HEK293 (cell line): ENCODE measurements around the gene LCE3B.

Experiments used
- CTCF ChIA-PET: fragments of 350-600 bp; formaldehyde crosslinking; extraction: SDS; loops from one replicate; lab custom pipeline; 2021; ENCODE audit warnings: antibody characterized with exemption; lab: Yijun Ruan, JAX
- POLR2A ChIA-PET: fragments of 300-600 bp; formaldehyde crosslinking; extraction: SDS; loops from one replicate; lab custom pipeline; 2020; ENCODE audit warnings: antibody characterized with exemption, inconsistent platforms; lab: Yijun Ruan, JAX
- H3K27ac ChIP-seq: fragments of 200-500 bp; sonication (Bioruptor generic); 2 replicates; pipeline ENCODE4 v1.5.1; 2014; ENCODE audit warnings: low read depth, low read length, control low read depth, inconsistent platforms; ENCODE audit errors: extremely low read depth
- H3K36me3 ChIP-seq, 2 experiments: fragments of 200-500 bp in 1 of 2; sonication (Bioruptor generic) in 1 of 2; 1 replicate in 1 of 2; 2 replicates in 1 of 2; pipeline ENCODE4 v1.5.1; 2014 to 2017; ENCODE audit warnings: inconsistent platforms in 2 of 2, low read length in 2 of 2; ENCODE audit not compliant: control insufficient read depth in 2 of 2, insufficient read depth in 1 of 2
- H3K4me1 ChIP-seq: fragments of 200-500 bp; sonication (Bioruptor generic); 2 replicates; pipeline ENCODE4 v1.5.1; 2014; ENCODE audit warnings: mild to moderate bottlenecking, low read length, inconsistent platforms; ENCODE audit not compliant: control insufficient read depth, insufficient read depth
- H3K4me3 ChIP-seq: 2 replicates; pipeline ENCODE4 v1.5.1; 2011; ENCODE audit warnings: low read depth, mild to moderate bottlenecking, control low read depth, low read length, moderate library complexity
- H3K9me3 ChIP-seq: fragments of 200-500 bp; sonication (Bioruptor generic); 2 replicates; pipeline ENCODE4 v1.5.1; 2014; ENCODE audit warnings: low read depth, low read length, inconsistent platforms; ENCODE audit not compliant: control insufficient read depth, insufficient read depth
- REST ChIP-seq: fragments of 450-650 bp; formaldehyde crosslinking; IDR thresholded peaks from 2 replicates; pipeline ENCODE4 v1.5.1; 2016; ENCODE audit warnings: missing biosample characterization, missing genetic modification characterization
- SCRT1 ChIP-seq: fragments of 450-650 bp; formaldehyde crosslinking; IDR thresholded peaks from 2 replicates; pipeline ENCODE4 v1.5.1; 2016; ENCODE audit warnings: missing biosample characterization, missing genetic modification characterization, borderline replicate concordance
- ZBTB6 ChIP-seq: fragments of 450-650 bp; formaldehyde crosslinking; IDR thresholded peaks from 2 replicates; pipeline ENCODE4 v1.5.1; 2017; ENCODE audit warnings: missing biosample characterization, missing genetic modification characterization
- ZNF16 ChIP-seq: fragments of 450-650 bp; formaldehyde crosslinking; IDR thresholded peaks from 2 replicates; pipeline ENCODE4 v1.5.1; 2016; ENCODE audit warnings: low read depth, missing biosample characterization, missing genetic modification characterization
- ZNF221 ChIP-seq: fragments of 450-650 bp; formaldehyde crosslinking; IDR thresholded peaks from 2 replicates; pipeline ENCODE4 v1.5.1; 2017; ENCODE audit warnings: missing biosample characterization, missing genetic modification characterization, borderline replicate concordance
- ZNF274 ChIP-seq, 2 experiments: fragments of 200-500 bp in 1 of 2; fragments of 450-650 bp in 1 of 2; sonication (Bioruptor generic) in 1 of 2; formaldehyde crosslinking in 1 of 2; IDR thresholded peaks; 2 replicates each; pipeline versions ENCODE4 v1.5.1 to v1.6.1; 2014 to 2016; ENCODE audit warnings: borderline replicate concordance in 1 of 2, inconsistent platforms in 1 of 2, low read length in 1 of 2, missing biosample characterization in 1 of 2, missing genetic modification characterization in 1 of 2
- ZNF426 ChIP-seq: fragments of 450-650 bp; formaldehyde crosslinking; IDR thresholded peaks from 2 replicates; pipeline ENCODE4 v1.5.1; 2017; ENCODE audit warnings: missing biosample characterization, missing genetic modification characterization, mild to moderate bottlenecking, inconsistent platforms, moderate library complexity
- ZNF473 ChIP-seq: fragments of 450-650 bp; formaldehyde crosslinking; IDR thresholded peaks from 2 replicates; pipeline ENCODE4 v1.5.1; 2017; ENCODE audit warnings: missing biosample characterization, missing genetic modification characterization
- ZNF629 ChIP-seq: fragments of 450-650 bp; formaldehyde crosslinking; IDR thresholded peaks from 2 replicates; pipeline ENCODE4 v1.5.1; 2017; ENCODE audit warnings: missing biosample characterization, missing genetic modification characterization
- ZNF654 ChIP-seq: fragments of 450-650 bp; formaldehyde crosslinking; IDR thresholded peaks from 2 replicates; pipeline ENCODE4 v1.5.1; 2016; ENCODE audit warnings: low read depth, missing biosample characterization, missing genetic modification characterization
- ZNF660 ChIP-seq: fragments of 450-650 bp; IDR thresholded peaks from 2 replicates; pipeline ENCODE4 v1.5.1; 2018; ENCODE audit warnings: missing biosample characterization, mild to moderate bottlenecking, missing genetic modification characterization
- ZNF701 ChIP-seq: fragments of 450-650 bp; formaldehyde crosslinking; IDR thresholded peaks from 2 replicates; pipeline ENCODE4 v1.5.1; 2016; ENCODE audit warnings: missing biosample characterization, missing genetic modification characterization
- TF ChIP-seq, protein P1 (sequence below): sonication (generic); formaldehyde crosslinking; IDR thresholded peaks from 2 replicates; pipeline ENCODE4 v1.8.1; 2022; ENCODE audit warnings: mild to moderate bottlenecking, moderate library complexity, missing genetic modification reagents
- TF ChIP-seq, protein P2 (sequence below): fragments of 450-650 bp; formaldehyde crosslinking; conservative IDR thresholded peaks from 2 replicates; pipeline ENCODE4 v1.5.1; 2016; ENCODE audit warnings: low read depth, missing biosample characterization, missing genetic modification characterization
- TF ChIP-seq, protein P3 (sequence below): fragments of 450-650 bp; formaldehyde crosslinking; IDR thresholded peaks from 2 replicates; pipeline ENCODE4 v1.5.1; 2016; ENCODE audit warnings: missing biosample characterization, missing genetic modification characterization
- TF ChIP-seq, protein P4 (sequence below): fragments of 450-650 bp; formaldehyde crosslinking; IDR thresholded peaks from 2 replicates; pipeline ENCODE4 v1.5.1; 2016; ENCODE audit warnings: missing biosample characterization, missing genetic modification characterization, low read depth

Gene LCE3B

DNA sequence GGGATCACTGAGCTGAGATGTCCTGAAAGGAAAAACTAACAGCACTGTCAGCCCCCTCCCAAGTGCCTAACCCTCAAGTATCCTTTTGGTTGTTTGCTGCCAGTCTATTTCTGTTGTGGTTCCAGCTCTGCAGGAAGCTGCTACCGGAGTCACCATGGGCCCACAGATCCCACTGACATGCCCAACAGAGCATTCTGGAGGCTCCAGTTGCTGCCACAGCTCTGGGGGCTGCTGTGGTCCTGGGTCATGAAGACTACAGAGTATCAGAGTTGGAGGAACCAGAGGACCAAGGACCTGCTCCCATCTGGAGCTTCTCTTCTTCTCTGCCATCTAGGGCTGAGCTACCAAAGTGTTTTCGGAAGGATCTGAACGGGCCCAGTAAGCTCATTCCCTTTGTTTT is 8.4 kb downstream of the LCE3B start:
- CTCF ChIA-PET = interaction anchor here (0.6 to 1.3 kb wide), 4 partner anchors 19 to 88 kb away, joined by 3 to 8 read pairs (median 4); no protein-coding TSS in a partner anchor
- H3K27ac ChIP-seq = no peak overlapping the region
- no peak overlapping the region for H3K4me3 ChIP-seq
- TF ChIP-seq SCRT1 (no peak), ZNF473 (tag by site-specific recombination) (no peak), REST (tag by site-specific recombination) (no peak), ZBTB6 (no peak), ZNF16 (tag by site-specific recombination) (no peak), ZNF221 (tag by site-specific recombination) (no peak), ZNF660 (tag by site-specific recombination) (no peak), ZNF426 (no peak), ZNF629 (tag by site-specific recombination) (no peak), ZNF701 (tag by site-specific recombination) (no peak), ZNF274 (IDR thresholded peaks at IDR 0.05; ENCODE audit: low read length) (no peak), ZNF274 (tag by site-specific recombination; IDR thresholded peaks at IDR 0.05; ENCODE audit: borderline replicate concordance) (no peak), ZNF654 (tag by site-specific recombination) (no peak)
- TF ChIP-seq, protein P1, sequence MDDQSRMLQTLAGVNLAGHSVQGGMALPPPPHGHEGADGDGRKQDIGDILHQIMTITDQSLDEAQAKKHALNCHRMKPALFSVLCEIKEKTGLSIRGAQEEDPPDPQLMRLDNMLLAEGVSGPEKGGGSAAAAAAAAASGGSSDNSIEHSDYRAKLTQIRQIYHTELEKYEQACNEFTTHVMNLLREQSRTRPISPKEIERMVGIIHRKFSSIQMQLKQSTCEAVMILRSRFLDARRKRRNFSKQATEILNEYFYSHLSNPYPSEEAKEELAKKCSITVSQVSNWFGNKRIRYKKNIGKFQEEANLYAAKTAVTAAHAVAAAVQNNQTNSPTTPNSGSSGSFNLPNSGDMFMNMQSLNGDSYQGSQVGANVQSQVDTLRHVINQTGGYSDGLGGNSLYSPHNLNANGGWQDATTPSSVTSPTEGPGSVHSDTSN (CRISPR knock-in tag) = no peak
- TF ChIP-seq, protein P2, sequence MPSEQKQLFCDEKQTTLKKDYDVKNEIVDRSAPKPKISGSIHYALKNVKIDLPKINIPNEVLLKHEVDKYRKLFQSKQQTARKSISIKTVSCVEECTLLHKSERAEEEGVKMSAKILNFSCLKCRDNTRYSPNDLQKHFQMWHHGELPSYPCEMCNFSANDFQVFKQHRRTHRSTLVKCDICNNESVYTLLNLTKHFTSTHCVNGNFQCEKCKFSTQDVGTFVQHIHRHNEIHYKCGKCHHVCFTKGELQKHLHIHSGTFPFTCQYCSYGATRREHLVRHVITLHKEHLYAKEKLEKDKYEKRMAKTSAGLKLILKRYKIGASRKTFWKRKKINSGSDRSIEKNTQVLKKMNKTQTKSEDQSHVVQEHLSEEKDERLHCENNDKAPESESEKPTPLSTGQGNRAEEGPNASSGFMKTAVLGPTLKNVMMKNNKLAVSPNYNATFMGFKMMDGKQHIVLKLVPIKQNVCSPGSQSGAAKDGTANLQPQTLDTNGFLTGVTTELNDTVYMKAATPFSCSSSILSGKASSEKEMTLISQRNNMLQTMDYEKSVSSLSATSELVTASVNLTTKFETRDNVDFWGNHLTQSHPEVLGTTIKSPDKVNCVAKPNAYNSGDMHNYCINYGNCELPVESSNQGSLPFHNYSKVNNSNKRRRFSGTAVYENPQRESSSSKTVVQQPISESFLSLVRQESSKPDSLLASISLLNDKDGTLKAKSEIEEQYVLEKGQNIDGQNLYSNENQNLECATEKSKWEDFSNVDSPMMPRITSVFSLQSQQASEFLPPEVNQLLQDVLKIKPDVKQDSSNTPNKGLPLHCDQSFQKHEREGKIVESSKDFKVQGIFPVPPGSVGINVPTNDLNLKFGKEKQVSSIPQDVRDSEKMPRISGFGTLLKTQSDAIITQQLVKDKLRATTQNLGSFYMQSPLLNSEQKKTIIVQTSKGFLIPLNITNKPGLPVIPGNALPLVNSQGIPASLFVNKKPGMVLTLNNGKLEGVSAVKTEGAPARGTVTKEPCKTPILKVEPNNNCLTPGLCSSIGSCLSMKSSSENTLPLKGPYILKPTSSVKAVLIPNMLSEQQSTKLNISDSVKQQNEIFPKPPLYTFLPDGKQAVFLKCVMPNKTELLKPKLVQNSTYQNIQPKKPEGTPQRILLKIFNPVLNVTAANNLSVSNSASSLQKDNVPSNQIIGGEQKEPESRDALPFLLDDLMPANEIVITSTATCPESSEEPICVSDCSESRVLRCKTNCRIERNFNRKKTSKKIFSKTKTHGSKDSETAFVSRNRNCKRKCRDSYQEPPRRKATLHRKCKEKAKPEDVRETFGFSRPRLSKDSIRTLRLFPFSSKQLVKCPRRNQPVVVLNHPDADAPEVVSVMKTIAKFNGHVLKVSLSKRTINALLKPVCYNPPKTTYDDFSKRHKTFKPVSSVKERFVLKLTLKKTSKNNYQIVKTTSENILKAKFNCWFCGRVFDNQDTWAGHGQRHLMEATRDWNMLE (tag by site-specific recombination) = no peak
- TF ChIP-seq, protein P3, sequence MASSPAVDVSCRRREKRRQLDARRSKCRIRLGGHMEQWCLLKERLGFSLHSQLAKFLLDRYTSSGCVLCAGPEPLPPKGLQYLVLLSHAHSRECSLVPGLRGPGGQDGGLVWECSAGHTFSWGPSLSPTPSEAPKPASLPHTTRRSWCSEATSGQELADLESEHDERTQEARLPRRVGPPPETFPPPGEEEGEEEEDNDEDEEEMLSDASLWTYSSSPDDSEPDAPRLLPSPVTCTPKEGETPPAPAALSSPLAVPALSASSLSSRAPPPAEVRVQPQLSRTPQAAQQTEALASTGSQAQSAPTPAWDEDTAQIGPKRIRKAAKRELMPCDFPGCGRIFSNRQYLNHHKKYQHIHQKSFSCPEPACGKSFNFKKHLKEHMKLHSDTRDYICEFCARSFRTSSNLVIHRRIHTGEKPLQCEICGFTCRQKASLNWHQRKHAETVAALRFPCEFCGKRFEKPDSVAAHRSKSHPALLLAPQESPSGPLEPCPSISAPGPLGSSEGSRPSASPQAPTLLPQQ = no peak
- TF ChIP-seq, protein P4, sequence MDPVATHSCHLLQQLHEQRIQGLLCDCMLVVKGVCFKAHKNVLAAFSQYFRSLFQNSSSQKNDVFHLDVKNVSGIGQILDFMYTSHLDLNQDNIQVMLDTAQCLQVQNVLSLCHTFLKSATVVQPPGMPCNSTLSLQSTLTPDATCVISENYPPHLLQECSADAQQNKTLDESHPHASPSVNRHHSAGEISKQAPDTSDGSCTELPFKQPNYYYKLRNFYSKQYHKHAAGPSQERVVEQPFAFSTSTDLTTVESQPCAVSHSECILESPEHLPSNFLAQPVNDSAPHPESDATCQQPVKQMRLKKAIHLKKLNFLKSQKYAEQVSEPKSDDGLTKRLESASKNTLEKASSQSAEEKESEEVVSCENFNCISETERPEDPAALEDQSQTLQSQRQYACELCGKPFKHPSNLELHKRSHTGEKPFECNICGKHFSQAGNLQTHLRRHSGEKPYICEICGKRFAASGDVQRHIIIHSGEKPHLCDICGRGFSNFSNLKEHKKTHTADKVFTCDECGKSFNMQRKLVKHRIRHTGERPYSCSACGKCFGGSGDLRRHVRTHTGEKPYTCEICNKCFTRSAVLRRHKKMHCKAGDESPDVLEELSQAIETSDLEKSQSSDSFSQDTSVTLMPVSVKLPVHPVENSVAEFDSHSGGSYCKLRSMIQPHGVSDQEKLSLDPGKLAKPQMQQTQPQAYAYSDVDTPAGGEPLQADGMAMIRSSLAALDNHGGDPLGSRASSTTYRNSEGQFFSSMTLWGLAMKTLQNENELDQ (tag by site-specific recombination) = no peak
- no peaks in the 10 kb centered on the region for H3K9me3 ChIP-seq
- no peaks in the 10 kb centered on the region for H3K4me1 ChIP-seq
- POLR2A ChIA-PET = no interaction called here
- no peaks in the 10 kb centered on the region for H3K36me3 ChIP-seq
